Neuron (in vitro differentiated cells): ENCODE data around the gene AASDH.

Experiments
- H2AFZ ChIP-seq: one replicate; pipeline ENCODE4 v1.6.1; 2013; ENCODE audit warnings: low read depth, mild to moderate bottlenecking, inconsistent platforms, low read length, moderate library complexity
- H3K27me3 ChIP-seq: one replicate; pipeline ENCODE4 v1.6.1; 2013; ENCODE audit warnings: low read length; ENCODE audit not compliant: insufficient read depth
- H3K36me3 ChIP-seq: one replicate; pipeline ENCODE4 v1.6.1; 2013; ENCODE audit warnings: low read length; ENCODE audit not compliant: insufficient read depth
- H3K4me1 ChIP-seq: one replicate; pipeline ENCODE4 v1.6.1; 2013; ENCODE audit warnings: low read length; ENCODE audit not compliant: insufficient read depth
- H3K4me3 ChIP-seq: 2 replicates; pipeline ENCODE4 v1.5.1; 2013; ENCODE audit warnings: mild to moderate bottlenecking, low read length, moderate library complexity
- H3K9me3 ChIP-seq: one replicate; pipeline ENCODE4 v1.6.1; 2013; ENCODE audit warnings: low read length

Gene AASDH

DNA sequence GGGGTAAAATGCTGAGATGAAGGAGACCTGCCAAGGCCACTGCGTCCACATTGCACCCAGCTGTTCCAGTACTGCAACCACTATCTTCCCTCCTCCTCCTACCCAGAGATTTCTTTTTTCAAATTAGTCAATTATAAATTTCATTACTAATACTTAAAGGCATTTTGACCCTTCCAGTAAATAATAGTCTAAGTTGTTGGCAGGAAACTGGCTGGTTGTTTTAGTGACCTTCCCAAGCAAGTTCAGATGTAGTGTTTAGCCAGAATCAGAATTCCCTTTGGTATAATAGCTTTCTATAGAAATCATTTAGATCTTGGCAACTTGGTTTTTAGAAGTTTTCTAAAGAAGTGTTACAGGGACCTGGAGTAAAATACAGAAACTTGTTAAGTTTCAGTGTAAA, 66.0 kb downstream of the AASDH start:
- Histone ChIP-seq H2AFZ (no peak overlapping the region), H3K9me3 (no peaks in the 10 kb centered on the region), H3K27me3 (no peaks in the 10 kb centered on the region), H3K4me1 (no peaks in the 10 kb centered on the region), H3K4me3 (no peak overlapping the region), H3K36me3 (peaks cover 62% of the 10 kb centered on the region)

DNA sequence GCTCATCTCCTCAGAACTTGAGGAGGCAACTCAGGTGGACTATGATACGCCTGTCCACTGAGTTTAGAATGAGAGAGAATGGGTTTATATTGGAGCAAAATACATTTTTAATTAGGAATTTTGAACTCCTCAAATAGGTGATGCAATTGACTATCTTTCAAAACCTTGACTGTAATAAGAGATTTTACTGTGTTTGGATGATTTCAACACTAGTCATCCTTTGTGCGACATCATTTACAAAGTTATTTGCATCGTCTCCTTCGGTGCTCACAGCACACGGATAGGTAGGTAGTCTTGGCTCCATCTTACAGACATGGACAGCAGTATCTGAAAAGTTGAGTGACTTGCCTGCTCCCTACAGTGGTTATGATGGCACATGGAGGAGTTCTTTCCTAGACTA, 67.0 kb downstream of the AASDH start:
- H3K4me3 ChIP-seq = no peak overlapping the region

DNA sequence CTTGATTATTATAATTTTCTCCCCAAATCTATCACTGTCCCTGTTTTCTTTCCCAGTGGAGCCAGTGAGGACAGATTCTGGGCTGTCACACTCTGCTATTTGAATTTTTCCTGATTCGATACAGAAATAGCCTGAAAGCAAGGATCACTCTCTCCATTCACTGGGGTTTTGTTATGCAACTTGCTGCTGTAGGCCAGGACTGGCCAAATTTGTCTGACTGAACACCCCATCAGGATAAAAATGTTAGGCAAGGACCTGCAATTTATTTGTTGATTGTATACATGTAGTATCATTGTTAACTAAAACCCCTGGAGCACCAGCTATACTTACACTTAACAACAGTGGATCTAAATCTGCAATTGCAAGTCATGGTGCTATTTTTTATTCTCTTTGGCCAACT, 68.7 kb downstream of the AASDH start:
- Histone ChIP-seq H3K9me3 (peaks cover 8% of the 10 kb centered on the region), H3K27me3 (no peaks in the 10 kb centered on the region), H3K36me3 (peaks cover 73% of the 10 kb centered on the region), H3K4me1 (no peaks in the 10 kb centered on the region), H3K4me3 (no peak overlapping the region), H2AFZ (no peak overlapping the region)

More for the DNA sequence above, 67.0 kb downstream of the AASDH start:
- Histone ChIP-seq H2AFZ (no peak overlapping the region), H3K27me3 (no peaks in the 10 kb centered on the region), H3K4me1 (no peaks in the 10 kb centered on the region), H3K9me3 (peaks cover 1% of the 10 kb centered on the region), H3K36me3 (peaks cover 68% of the 10 kb centered on the region)

DNA sequence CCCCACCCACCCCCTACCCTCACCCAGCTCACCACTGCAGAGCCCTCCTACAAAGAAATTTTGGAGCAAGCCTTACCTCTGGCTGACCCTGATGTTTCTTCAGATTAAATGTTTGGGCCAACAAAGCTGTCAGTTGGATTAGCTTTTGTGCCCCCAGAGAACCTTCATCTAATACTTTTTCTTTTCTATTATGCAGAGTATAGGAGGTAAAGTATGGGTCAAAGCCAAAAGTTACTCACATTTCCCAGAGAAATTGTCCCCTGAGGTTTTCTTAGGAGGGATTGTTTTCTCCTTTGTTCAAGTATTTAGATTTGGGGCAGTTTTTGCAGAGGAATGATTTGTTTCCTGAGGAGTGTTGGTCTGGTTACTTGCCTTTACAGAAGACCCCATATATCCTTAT, 69.5 kb downstream of the AASDH start:
- Histone ChIP-seq H3K4me1 (no peaks in the 10 kb centered on the region), H3K27me3 (no peaks in the 10 kb centered on the region), H3K36me3 (peaks cover 73% of the 10 kb centered on the region), H2AFZ (no peak overlapping the region), H3K4me3 (no peak overlapping the region), H3K9me3 (peaks cover 8% of the 10 kb centered on the region)

DNA sequence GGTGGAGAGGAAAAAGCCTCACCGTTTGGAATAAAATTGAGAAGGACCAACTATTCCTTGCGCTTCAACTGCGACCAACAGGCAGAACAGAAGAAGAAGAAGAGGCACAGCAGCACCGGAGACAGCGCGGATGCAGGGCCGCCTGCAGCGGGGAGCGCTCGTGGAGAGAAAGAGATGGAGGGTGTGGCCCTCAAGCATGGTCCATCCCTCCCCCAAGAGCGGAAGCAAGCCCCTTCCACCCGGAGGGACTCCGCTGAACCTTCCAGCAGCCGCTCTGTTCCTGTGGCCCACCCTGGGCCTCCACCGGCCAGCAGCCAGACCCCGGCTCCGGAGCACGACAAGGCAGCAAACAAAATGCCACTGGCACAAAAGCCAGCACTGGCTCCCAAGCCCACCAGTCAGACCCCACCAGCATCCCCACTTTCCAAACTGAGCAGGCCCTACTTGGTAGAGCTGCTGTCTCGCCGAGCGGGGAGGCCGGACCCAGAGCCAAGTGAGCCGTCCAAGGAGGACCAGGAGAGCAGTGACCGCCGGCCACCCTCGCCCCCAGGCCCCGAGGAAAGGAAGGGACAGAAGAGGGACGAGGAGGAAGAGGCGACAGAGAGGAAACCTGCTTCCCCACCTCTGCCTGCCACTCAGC, 71.2 kb downstream of the AASDH start:
- Histone ChIP-seq H3K4me1 (no peaks in the 10 kb centered on the region), H3K4me3 (no peak overlapping the region), H3K27me3 (no peaks in the 10 kb centered on the region), H3K36me3 (peaks cover 84% of the 10 kb centered on the region), H2AFZ (no peak overlapping the region), H3K9me3 (peaks cover 8% of the 10 kb centered on the region)

DNA sequence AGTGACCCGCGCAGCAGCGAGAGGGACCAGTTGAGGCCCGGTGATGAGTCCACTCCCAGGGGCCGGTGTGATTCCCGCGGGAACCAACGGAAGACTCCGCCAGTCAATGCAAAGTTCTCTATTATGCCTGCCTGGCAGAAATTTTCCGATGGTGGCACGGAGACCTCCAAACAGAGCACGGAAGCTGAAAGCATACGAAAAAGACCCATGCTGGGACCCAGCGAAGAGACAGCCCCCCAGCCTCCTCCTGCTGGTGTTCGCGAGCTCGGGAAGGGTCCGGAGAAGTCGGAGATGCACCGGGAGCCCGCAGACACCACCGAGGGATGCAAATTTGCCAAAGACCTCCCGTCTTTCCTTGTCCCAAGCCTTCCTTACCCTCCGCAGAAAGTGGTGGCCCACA, 71.7 kb downstream of the AASDH start:
- H3K4me3 ChIP-seq = no peak overlapping the region
- peaks cover 87% of the 10 kb centered on the region for H3K36me3 ChIP-seq
- H3K27me3 ChIP-seq = no peaks in the 10 kb centered on the region
- H3K9me3 ChIP-seq = peaks cover 8% of the 10 kb centered on the region
- H2AFZ ChIP-seq = no peak overlapping the region
- no peaks in the 10 kb centered on the region for H3K4me1 ChIP-seq

DNA sequence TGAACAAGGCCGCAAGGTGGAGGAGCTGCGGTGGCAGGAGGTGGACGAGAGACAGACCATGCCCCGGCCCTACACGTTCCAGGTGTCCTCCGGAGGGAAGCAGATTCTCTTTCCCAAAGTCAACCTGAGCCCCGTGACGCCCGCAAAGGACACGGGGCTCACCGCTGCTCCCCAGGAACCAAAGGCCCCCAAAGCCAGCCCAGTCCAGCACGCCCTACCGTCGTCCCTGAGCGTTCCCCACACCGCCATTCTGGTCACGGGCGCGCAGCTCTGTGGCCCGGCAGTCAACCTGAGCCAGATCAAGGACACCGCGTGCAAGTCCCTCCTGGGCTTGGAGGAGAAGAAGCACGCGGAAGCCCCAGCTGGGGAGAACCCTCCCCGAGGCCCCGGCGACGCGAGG, 72.2 kb downstream of the AASDH start:
- Histone ChIP-seq H3K4me3 (no peak overlapping the region), H3K36me3 (peaks cover 86% of the 10 kb centered on the region), H3K9me3 (peaks cover 8% of the 10 kb centered on the region), H2AFZ (no peak overlapping the region), H3K27me3 (no peaks in the 10 kb centered on the region), H3K4me1 (no peaks in the 10 kb centered on the region)

DNA sequence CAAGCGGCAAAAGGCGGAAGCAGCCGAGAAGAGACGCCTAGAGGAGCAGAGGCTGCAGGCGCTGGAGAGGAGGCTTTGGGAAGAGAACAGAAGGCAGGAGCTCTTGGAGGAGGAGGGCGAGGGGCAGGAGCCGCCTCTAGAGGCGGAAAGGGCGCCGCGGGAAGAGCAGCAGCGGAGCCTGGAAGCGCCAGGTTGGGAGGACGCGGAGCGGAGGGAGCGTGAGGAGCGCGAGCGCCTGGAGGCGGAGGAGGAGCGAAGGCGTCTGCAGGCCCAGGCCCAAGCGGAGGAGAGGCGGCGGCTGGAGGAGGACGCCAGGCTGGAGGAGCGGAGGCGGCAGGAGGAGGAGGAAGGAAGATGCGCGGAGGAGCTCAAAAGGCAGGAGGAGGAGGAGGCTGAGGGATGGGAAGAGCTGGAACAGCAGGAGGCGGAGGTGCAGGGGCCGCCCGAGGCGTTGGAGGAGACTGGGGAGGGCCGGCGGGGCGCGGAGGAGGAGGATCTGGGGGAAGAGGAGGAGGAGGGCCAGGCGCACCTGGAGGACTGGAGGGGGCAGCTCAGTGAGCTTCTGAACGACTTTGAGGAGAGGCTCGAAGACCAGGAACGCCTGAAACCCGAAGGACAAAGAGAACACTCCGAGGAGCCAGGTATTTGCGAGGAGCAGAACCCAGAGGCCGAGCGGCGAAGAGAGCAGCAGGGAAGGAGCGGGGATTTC, 72.9 kb downstream of the AASDH start:
- Histone ChIP-seq H3K27me3 (no peaks in the 10 kb centered on the region), H3K36me3 (peaks cover 85% of the 10 kb centered on the region), H3K9me3 (peaks cover 8% of the 10 kb centered on the region), H2AFZ (no peak overlapping the region), H3K4me3 (no peak overlapping the region), H3K4me1 (no peaks in the 10 kb centered on the region)

DNA sequence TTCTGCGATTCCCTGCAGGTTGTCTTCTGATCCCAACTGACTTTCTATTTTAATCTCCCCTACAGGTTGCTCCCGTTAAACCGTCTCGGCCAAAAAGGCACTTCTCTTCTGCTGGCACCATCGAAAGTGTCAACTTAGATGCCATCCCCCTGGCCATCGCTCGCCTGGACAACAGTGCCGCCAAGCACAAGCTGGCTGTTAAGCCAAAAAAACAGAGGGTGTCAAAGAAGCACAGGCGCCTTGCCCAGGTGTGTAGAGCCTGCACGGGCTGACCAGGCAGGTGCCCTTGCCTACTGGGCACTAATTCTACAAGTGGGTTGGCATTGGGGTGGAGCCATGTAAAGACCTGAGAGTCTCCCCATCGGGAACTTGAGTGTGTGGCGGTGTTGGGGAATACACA, 74.2 kb downstream of the AASDH start:
- Histone ChIP-seq H3K9me3 (peaks cover 8% of the 10 kb centered on the region), H3K4me3 (no peak overlapping the region), H3K36me3 (peaks cover 79% of the 10 kb centered on the region), H3K4me1 (no peaks in the 10 kb centered on the region), H3K27me3 (no peaks in the 10 kb centered on the region), H2AFZ (no peak overlapping the region)

DNA sequence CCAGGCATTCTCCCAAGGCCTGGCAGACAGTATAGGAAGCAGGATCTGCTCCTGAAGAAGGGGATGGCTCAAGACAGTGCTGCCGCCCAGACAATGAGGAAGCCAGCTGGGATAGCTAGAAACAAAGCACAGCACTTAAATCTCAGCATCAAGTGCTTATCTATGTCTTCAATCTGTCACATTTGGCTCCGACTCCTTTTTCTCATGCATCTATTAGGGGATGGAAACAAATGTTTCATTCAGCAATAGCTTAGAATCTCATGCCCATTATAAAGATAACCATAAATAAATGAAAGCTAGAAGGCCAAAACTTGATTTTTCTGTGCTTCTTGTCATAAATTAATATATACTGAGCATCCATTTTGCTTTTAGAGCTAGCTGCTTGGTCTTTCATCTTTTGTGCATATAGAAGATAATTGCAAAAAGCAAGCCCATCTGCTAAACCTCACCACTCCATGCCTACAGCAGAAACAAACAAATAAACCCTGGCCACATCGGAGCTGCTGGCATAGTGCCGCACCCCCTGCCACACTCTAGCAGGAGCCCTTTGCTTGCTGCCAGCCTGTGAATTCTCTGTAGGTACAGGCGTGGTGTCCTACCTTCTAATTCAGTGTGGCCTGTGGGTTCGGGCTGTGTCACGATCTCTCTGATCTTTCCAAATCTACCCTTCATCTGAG, 75.9 kb downstream of the AASDH start:
- H2AFZ ChIP-seq = no peak overlapping the region
- no peaks in the 10 kb centered on the region for H3K27me3 ChIP-seq
- H3K4me3 ChIP-seq = no peak overlapping the region
- H3K36me3 ChIP-seq = peaks cover 75% of the 10 kb centered on the region
- peaks cover 8% of the 10 kb centered on the region for H3K9me3 ChIP-seq
- H3K4me1 ChIP-seq = no peaks in the 10 kb centered on the region

DNA sequence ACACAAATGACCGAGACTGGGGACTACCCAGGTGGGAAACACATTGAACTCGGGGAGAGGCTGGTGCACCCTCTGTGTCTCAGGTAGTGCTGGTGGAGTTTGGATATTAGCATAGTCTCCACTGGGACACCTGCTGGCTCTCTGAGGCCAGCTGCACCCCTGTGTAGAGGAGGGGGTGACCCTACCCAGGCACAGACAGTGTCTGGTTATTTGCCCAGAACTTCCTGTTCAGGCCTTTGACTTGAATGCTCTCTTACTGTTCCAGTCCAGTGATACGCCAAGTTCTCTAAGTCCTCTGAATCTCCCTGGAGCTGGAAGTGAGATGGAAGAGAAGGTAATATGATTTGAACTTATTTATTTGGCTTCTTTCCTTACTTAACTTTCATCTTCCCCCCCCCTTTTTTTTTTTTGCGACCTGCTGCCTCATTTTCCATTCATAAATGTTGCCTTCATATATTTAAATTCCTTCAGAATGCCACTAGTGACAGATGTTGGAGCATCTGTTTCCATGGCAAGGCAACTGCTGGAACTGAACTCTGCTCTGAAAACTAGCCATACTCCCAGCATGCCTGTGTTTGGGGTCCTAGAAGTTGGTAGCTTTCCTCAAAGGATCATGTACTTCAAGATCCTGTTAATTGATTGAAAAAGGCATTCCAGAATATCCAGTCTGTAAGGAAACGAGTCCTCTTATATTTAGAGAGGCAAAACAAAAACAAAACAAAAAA, 76.7 kb downstream of the AASDH start:
- Histone ChIP-seq H2AFZ (no peak overlapping the region), H3K4me3 (no peak overlapping the region), H3K27me3 (no peaks in the 10 kb centered on the region), H3K9me3 (peaks cover 8% of the 10 kb centered on the region), H3K36me3 (peaks cover 67% of the 10 kb centered on the region), H3K4me1 (no peaks in the 10 kb centered on the region)

DNA sequence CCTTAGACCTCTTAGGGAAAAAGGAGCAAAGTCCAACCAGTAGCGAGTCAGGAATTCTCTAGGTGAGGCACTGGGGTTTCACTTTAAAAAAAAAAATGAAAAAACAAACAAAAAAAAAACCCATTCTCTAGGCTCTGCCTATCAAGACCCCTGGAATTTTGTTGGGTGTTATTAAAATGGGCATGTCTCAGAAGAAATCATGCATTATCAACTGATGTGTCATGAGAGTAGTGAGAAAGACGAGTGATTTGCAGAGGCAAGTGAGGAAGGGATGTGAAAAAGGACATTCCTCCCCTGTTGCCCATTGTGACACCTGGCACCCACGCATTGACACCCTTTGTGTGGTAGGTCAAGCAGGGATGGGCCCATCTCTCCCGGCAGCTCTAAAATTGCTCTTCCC, 78.9 kb downstream of the AASDH start:
- Histone ChIP-seq H3K4me3 (no peak overlapping the region), H3K27me3 (no peaks in the 10 kb centered on the region), H2AFZ (no peak overlapping the region), H3K36me3 (peaks cover 48% of the 10 kb centered on the region), H3K4me1 (no peaks in the 10 kb centered on the region), H3K9me3 (no peaks in the 10 kb centered on the region)

DNA sequence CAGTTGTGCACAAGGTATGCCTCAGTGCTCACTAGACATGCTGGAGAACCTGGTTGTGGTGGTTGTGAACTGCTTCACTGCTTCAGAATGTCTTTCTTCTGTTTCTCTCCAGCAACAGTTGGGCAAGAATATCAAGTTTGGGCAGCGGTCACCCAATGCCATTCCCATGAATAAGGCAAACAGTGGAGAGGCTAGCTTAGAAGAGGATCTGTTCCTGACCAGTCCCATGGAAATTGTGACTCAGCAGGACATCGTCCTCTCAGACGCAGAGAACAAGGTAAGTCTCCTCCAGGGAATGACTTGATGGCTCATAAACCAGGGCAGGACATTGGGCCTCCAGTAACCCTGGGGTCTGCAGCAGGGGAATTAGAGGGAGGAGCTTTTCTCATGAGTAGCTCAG, 79.9 kb downstream of the AASDH start:
- no peak overlapping the region for H3K4me3 ChIP-seq

More for the DNA sequence above, 79.9 kb downstream of the AASDH start:
- H3K36me3 ChIP-seq = peaks cover 39% of the 10 kb centered on the region
- H3K27me3 ChIP-seq = no peaks in the 10 kb centered on the region
- H2AFZ ChIP-seq = no peak overlapping the region
- peaks cover 6% of the 10 kb centered on the region for H3K4me1 ChIP-seq
- H3K9me3 ChIP-seq = no peaks in the 10 kb centered on the region
